Kidney (tissue), 14 donors: ENCODE data around the gene GOLGA6B. TPM values are rescaled to one million over a fixed set of nuclear protein-coding genes. Genes with fewer than 3 reads are reported as not detected.
A peak's percentile ranks its signal among the peaks of the same experiment; 100 is the strongest.
"Not testable (repeated sequence)": the region's sequence is repeated elsewhere in the genome, so short reads cannot be mapped to it uniquely, and the experiment has no call there.

Source experiments
- DNase-seq, 5 donors: peaks; one replicate each; pipeline ENCODE4 v3.0.0-alpha.2; 2013 to 2020
- FAIRE-seq: peaks from 2 replicates; lab custom pipeline; 2012; peaks lifted over from hg19 to GRCh38; lab: Jason Lieb, UNC
- H3K27ac ChIP-seq, 2 donors: one replicate each; pipeline ENCODE4 v1.7.0; 2013; ENCODE audit warnings: low read depth in 2 of 2, low read length in 2 of 2, inconsistent platforms in 1 of 2
- H3K27me3 ChIP-seq: one replicate; pipeline ENCODE4 v1.7.1; 2013; ENCODE audit warnings: low read length, inconsistent platforms; ENCODE audit not compliant: control insufficient read depth, insufficient read depth
- H3K36me3 ChIP-seq, 3 donors: one replicate each; pipeline versions ENCODE4 v1.7.0 to v1.7.1; 2013; ENCODE audit warnings: low read length in 3 of 3, control low read depth in 1 of 3, inconsistent platforms in 1 of 3; ENCODE audit not compliant: insufficient read depth in 3 of 3, control insufficient read depth in 2 of 3
- H3K4me1 ChIP-seq, 3 donors: one replicate each; pipeline versions ENCODE4 v1.7.0 to v1.7.1; 2013; ENCODE audit warnings: low read length in 3 of 3, inconsistent platforms in 1 of 3, low read depth in 1 of 3; ENCODE audit not compliant: control insufficient read depth in 2 of 3, insufficient read depth in 2 of 3
- H3K4me3 ChIP-seq, 3 donors: one replicate each; pipeline versions ENCODE4 v1.7.0 to v1.8.1; 2013; ENCODE audit warnings: low read length in 3 of 3, control low read depth in 1 of 3, inconsistent platforms in 1 of 3
- H3K9ac ChIP-seq, 3 donors: one replicate each; pipeline versions ENCODE4 v1.7.0 to v1.7.1; 2013; ENCODE audit warnings: low read length in 3 of 3, control low read depth in 1 of 3, inconsistent platforms in 1 of 3
- H3K9me3 ChIP-seq, 3 donors: one replicate each; pipeline versions ENCODE4 v1.7.0 to v1.7.1; 2013; ENCODE audit warnings: low read length in 3 of 3, control low read depth in 1 of 3, inconsistent platforms in 1 of 3; ENCODE audit not compliant: control insufficient read depth in 2 of 3, insufficient read depth in 1 of 3
- intact Hi-C: fragments of 100-400 bp; cut with DNase I; formaldehyde crosslinking; loops from one replicate; pipeline ENCODE4 v1.11.1; 2022
- polyA plus RNA-seq: library from polyadenylated mRNA; stranded (reverse); fragments of 350-450 nt; fragmentation: Illumina TruSeq; extraction: RNeasy Lipid Tissue Mini Kit (QIAGEN cat#74804); gene quantifications from one replicate; pipeline ENCODE4 v1.2.3, GENCODE V29; 2014; ENCODE audit warnings: low read depth, low replicate concordance; ENCODE audit not compliant: insufficient read depth
- total RNA-seq: library from RNA; stranded (reverse); fragmentation: NEBNext Ultra II Directional; extraction: Animal tissue kit (Norgen Biotek cat#: 25700); gene quantifications from one replicate; pipeline ENCODE4 v1.2.1, GENCODE V29; 2021
- TF ChIP-seq, protein P1 (sequence below): IDR thresholded peaks from 3 replicates; pipeline ENCODE4 v1.5.1; 2012; ENCODE audit warnings: mild to moderate bottlenecking, moderate library complexity, borderline replicate concordance; ENCODE audit not compliant: insufficient read depth; ENCODE audit errors: extremely low read depth
- donor health status: control.
- donor health status: control.
- donor health status: control.
- donor health status: control.
- donor health status: control.
- donor health status: DM: yes; HTN: yes; CAD: no.
- donor health status: Normal renal cell carcinoma (clear cell type).

The GOLGA6B gene
- total and polyA plus RNA-seq, 2 donors from 2014 or later = not detected

DNA sequence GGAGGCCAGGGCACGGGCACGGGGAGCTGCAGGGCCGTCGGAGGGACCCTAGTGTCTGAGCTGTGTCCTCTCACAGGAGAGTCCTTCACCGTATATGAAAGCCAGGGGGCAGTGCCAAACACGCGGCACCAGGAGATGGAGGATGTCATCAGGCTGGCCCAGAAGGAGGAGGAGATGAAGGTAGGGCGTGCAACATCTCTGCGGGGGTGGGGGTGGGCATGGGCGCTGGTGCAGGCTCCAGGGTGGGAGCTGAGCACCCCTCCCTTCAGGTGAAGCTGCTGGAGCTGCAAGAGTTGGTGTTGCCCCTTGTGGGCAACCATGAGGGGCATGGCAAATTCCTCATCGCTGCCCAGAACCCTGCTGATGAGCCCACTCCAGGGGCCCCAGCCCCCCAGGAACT is 11.2 kb downstream of the GOLGA6B start:
- H3K27me3 ChIP-seq, FAIRE-seq, H3K9ac ChIP-seq, H3K4me3 ChIP-seq, intact Hi-C loops, H3K9me3 ChIP-seq, DNase-seq, H3K4me1 ChIP-seq, H3K27ac ChIP-seq, H3K36me3 ChIP-seq: not testable (repeated sequence)

DNA sequence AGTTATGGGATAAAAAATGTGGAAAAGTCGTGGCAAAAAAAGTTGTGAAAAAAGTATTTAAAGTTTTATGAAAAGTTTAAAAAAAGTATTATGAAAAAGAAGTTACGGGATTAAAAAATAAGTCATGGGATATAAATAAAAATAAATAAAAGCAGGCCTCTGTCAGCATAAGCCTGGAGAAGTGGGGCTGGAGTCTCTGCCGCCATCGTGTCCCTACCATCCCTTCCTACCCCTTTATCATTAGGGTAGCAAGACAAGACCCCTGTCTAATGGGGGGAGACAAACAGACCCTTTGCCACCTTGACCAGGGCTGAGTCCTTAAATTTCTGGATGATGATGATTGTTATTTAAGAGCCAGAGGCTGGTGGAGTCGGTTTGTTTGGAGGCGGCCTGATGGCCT is 15.3 kb downstream of the GOLGA6B start:
- peak; percentile 89 for FAIRE-seq
- H3K4me1 ChIP-seq, H3K27ac ChIP-seq, H3K36me3 ChIP-seq, H3K27me3 ChIP-seq, intact Hi-C loops, H3K9me3 ChIP-seq, DNase-seq, H3K9ac ChIP-seq, H3K4me3 ChIP-seq: not testable (repeated sequence)

DNA sequence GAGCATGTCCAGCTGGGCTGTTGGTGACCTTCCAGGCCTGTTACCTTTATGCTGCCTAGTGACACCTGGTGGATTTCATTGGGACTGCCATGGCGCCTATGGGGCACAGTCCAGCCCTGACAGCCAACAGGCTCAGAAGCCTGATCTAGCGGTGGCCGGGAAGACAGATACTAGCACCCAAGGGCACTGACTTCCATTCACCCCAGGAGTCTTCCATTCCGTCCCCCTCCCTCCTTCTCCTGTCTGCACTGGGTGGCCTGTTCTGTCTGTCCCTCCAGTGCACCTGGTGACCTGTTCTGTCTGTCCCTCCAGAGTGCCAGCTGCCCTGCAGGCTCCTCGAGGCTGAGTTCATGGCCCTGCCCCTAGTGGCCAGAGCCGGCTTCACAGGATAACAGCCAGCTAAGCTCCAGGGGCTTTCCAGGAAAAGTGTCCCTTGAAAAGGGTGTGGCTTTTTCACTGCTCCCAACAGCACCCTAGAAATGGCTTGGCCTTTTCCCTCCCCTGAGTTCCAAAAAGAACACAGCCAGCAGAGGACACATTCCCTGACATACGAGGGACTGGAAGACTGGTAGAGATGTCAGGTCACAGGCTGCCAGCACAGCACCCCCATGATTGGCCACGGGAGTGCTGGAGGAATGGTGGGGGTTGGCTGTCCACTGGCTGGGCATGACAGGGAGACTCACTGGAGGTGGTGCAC is 16.3 kb downstream of the GOLGA6B start:
- H3K4me3 ChIP-seq = peak overlapping the region; percentile 39 to 59 (median 58)
- H3K9ac ChIP-seq, intact Hi-C loops, H3K27ac ChIP-seq, H3K36me3 ChIP-seq, H3K9me3 ChIP-seq, H3K4me1 ChIP-seq, H3K27me3 ChIP-seq, FAIRE-seq: not testable (repeated sequence)
- TF ChIP-seq, protein P1, sequence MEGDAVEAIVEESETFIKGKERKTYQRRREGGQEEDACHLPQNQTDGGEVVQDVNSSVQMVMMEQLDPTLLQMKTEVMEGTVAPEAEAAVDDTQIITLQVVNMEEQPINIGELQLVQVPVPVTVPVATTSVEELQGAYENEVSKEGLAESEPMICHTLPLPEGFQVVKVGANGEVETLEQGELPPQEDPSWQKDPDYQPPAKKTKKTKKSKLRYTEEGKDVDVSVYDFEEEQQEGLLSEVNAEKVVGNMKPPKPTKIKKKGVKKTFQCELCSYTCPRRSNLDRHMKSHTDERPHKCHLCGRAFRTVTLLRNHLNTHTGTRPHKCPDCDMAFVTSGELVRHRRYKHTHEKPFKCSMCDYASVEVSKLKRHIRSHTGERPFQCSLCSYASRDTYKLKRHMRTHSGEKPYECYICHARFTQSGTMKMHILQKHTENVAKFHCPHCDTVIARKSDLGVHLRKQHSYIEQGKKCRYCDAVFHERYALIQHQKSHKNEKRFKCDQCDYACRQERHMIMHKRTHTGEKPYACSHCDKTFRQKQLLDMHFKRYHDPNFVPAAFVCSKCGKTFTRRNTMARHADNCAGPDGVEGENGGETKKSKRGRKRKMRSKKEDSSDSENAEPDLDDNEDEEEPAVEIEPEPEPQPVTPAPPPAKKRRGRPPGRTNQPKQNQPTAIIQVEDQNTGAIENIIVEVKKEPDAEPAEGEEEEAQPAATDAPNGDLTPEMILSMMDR = peak; percentile 72
- peak; percentile 82 to 90 (median 83) for DNase-seq

DNA sequence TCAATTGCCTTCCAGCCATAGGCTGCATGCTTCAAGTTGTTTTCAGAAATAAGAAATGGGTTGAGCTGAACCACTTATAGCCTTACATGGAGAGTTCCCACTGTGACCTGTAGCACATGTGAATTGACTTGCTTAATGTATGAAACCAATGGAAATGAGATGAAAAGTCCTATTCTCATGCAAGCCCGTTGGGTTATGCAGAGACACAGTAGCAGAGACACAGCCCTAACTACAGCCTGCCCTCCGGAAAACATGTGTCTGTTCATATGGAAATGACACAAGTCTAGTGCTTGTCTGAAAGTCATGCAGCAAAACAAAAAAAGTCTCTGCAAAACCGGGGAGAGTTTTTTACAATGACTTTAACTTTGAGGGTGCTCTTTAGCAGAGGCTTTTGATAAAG is 17.0 kb downstream of the GOLGA6B start:
- DNase-seq (no peak), FAIRE-seq (no peak)
- Histone ChIP-seq H3K36me3 (no peaks in the 10 kb centered on the region), H3K27ac (no peak overlapping the region), H3K4me3 (no peak overlapping the region), H3K9ac (no peak overlapping the region), H3K27me3 (no peaks in the 10 kb centered on the region), H3K4me1 (no peaks in the 10 kb centered on the region), H3K9me3 (no peaks in the 10 kb centered on the region)
- TF ChIP-seq, protein P1 = no peak
- intact Hi-C loops = no loop called here
